ENCODE data around the gene KRTAP9-7.

- TF ChIP-seq, protein P1, sequence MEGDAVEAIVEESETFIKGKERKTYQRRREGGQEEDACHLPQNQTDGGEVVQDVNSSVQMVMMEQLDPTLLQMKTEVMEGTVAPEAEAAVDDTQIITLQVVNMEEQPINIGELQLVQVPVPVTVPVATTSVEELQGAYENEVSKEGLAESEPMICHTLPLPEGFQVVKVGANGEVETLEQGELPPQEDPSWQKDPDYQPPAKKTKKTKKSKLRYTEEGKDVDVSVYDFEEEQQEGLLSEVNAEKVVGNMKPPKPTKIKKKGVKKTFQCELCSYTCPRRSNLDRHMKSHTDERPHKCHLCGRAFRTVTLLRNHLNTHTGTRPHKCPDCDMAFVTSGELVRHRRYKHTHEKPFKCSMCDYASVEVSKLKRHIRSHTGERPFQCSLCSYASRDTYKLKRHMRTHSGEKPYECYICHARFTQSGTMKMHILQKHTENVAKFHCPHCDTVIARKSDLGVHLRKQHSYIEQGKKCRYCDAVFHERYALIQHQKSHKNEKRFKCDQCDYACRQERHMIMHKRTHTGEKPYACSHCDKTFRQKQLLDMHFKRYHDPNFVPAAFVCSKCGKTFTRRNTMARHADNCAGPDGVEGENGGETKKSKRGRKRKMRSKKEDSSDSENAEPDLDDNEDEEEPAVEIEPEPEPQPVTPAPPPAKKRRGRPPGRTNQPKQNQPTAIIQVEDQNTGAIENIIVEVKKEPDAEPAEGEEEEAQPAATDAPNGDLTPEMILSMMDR (IDR thresholded peaks at IDR 0.05): no peak
- no peak for TF ChIP-seq EP300 (IDR thresholded peaks at IDR 0.05)
- TF ChIP-seq POLR2AphosphoS5 (IDR thresholded peaks at IDR 0.05): no peak
These were observed 3.6 kb upstream of the KRTAP9-7 start for GRCh38 chr17:41271858-41272257.

Data from suprapubic skin (tissue), 4 donors.